Natural killer cell (primary cell): ENCODE data around the gene DHRS13. TPM values are rescaled to one million over a fixed set of nuclear protein-coding genes. Genes with fewer than 3 reads are reported as not detected.
A peak's percentile ranks its signal among the peaks of the same experiment; 100 is the strongest.
"Not testable (repeated sequence)": the region's sequence is repeated elsewhere in the genome, so short reads cannot be mapped to it uniquely, and the experiment has no call there.

ENCODE experiments used
- ATAC-seq, 3 donors: fragments of 150-1000 bp in 2 of 3; fragments of 200-7000 bp in 1 of 3; cut with Tn5 transposase; 1 replicate in 1 of 3; 2 replicates in 2 of 3; pipeline ENCODE4 v1.10.0; 2021; ENCODE audit warnings: mild to moderate bottlenecking in 2 of 3, moderate library complexity in 2 of 3
- DNase-seq, 2 donors: peaks; one replicate each; pipeline versions ENCODE4 v3.0.0 to v3.0.0-alpha.2; 2013 to 2021; ENCODE audit warnings: mixed read lengths in 1 of 2
- H3K27ac ChIP-seq: one replicate; pipeline ENCODE4 v1.5.1; 2013; ENCODE audit warnings: mild to moderate bottlenecking, low read length
- H3K27me3 ChIP-seq: one replicate; pipeline ENCODE4 v1.6.1; 2013; ENCODE audit warnings: low read length; ENCODE audit not compliant: control insufficient read depth, insufficient read depth
- H3K36me3 ChIP-seq: one replicate; pipeline ENCODE4 v1.6.1; 2013; ENCODE audit warnings: low read length; ENCODE audit not compliant: control insufficient read depth, insufficient read depth
- H3K4me1 ChIP-seq: one replicate; pipeline ENCODE4 v1.6.1; 2013; ENCODE audit warnings: low read length; ENCODE audit not compliant: control insufficient read depth, insufficient read depth
- H3K4me3 ChIP-seq: one replicate; pipeline ENCODE4 v1.5.1; 2013; ENCODE audit warnings: low read length
- H3K9me3 ChIP-seq: one replicate; pipeline ENCODE4 v1.6.1; 2013; ENCODE audit warnings: low read length; ENCODE audit not compliant: control insufficient read depth, insufficient read depth
- H3K27ac Mint-ChIP-seq, 2 donors: one replicate each; pipeline ENCODE4 v1.8.0; 2022; ENCODE audit warnings: mild to moderate bottlenecking in 2 of 2, mixed read lengths in 2 of 2, moderate library complexity in 1 of 2
- H3K27me3 Mint-ChIP-seq, 2 donors: one replicate each; pipeline ENCODE4 v1.8.0; 2022; ENCODE audit warnings: low read depth in 2 of 2, mixed read lengths in 2 of 2
- H3K36me3 Mint-ChIP-seq: one replicate; pipeline ENCODE4 v1.8.0; 2022; ENCODE audit warnings: mixed read lengths
- H3K4me1 Mint-ChIP-seq, 2 donors: one replicate each; pipeline ENCODE4 v1.8.0; 2022; ENCODE audit warnings: mixed read lengths in 2 of 2
- H3K4me3 Mint-ChIP-seq: one replicate; pipeline ENCODE4 v1.8.0; 2022; ENCODE audit warnings: mild to moderate bottlenecking, moderate library complexity, mixed read lengths
- H3K9me3 Mint-ChIP-seq, 2 donors: one replicate each; pipeline ENCODE4 v1.8.0; 2022; ENCODE audit warnings: mixed read lengths in 2 of 2
- WGBS: methylation state at CpG from one replicate; pipeline ENCODE4 v1.1.7; 2013; ENCODE audit warnings: missing lambda C conversion rate; ENCODE audit not compliant: insufficient coverage; 5-methylcytosine and 5-hydroxymethylcytosine counted together
- intact Hi-C: fragments of 100-400 bp; cut with micrococcal nuclease; formaldehyde crosslinking; loops from one replicate; pipeline ENCODE4 v1.14.2; 2022
- total RNA-seq, 4 donors: library from RNA; stranded (reverse); fragments of 120-200 nt in 1 of 4; gene quantifications; one replicate each; pipeline versions ENCODE4 v1.2.3 to v1.2.4, GENCODE V29; 2013 to 2022
- TF ChIP-seq, protein P1 (sequence below): fragments of 200-600 bp; IDR thresholded peaks from one replicate; pipeline ENCODE4 v1.8.0; 2022; ENCODE audit warnings: antibody characterized with exemption

Gene DHRS13
- total RNA-seq, 3 donors from 2014 or later (not counting 1 experiment from before 2014, with no cell fraction given) = 22.5 to 27.3 (median 23.2) TPM

DNA sequence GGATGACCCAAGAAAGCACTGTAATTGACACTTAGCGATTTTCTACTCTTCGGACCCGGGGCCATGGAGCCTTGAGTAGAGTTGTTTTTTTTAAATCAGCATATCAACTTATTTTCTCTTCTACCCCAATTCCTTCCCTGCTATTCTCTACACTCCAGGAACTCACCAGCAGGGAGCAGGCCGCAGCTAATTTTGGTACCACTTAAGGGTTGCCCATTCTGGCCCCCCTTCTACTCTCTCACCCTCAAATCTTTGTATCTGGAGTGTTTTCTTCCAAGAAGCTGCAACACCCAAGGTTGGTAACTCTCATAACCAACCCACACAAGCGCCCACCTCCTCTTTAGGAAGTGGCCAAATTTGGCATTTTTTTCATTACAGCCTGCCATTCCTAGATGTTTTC lies 53.6 kb downstream of the DHRS13 start:
- TF ChIP-seq, protein P1, sequence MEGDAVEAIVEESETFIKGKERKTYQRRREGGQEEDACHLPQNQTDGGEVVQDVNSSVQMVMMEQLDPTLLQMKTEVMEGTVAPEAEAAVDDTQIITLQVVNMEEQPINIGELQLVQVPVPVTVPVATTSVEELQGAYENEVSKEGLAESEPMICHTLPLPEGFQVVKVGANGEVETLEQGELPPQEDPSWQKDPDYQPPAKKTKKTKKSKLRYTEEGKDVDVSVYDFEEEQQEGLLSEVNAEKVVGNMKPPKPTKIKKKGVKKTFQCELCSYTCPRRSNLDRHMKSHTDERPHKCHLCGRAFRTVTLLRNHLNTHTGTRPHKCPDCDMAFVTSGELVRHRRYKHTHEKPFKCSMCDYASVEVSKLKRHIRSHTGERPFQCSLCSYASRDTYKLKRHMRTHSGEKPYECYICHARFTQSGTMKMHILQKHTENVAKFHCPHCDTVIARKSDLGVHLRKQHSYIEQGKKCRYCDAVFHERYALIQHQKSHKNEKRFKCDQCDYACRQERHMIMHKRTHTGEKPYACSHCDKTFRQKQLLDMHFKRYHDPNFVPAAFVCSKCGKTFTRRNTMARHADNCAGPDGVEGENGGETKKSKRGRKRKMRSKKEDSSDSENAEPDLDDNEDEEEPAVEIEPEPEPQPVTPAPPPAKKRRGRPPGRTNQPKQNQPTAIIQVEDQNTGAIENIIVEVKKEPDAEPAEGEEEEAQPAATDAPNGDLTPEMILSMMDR = no peak
- no peaks in the 10 kb centered on the region for H3K9me3 Mint-ChIP-seq
- Histone ChIP-seq H3K36me3 (no peaks in the 10 kb centered on the region), H3K9me3 (no peaks in the 10 kb centered on the region), H3K27ac (no peak overlapping the region), H3K4me3 (no peak overlapping the region), H3K27me3 (no peaks in the 10 kb centered on the region), H3K4me1 (peaks cover 3% of the 10 kb centered on the region)
- no peaks in the 10 kb centered on the region for H3K36me3 Mint-ChIP-seq
- ATAC-seq (no peak), DNase-seq (no peak)
- 33% methylated on average over 2 of the region's 5 CpGs for WGBS
- H3K4me3 Mint-ChIP-seq = no peak overlapping the region
- no peaks in the 10 kb centered on the region for H3K27me3 Mint-ChIP-seq
- H3K4me1 Mint-ChIP-seq = peaks cover 1 to 2% of the 10 kb centered on the region in 2 donors
- intact Hi-C loops = loop anchor here (10.0 kb wide), 1 partner anchor 46 kb away; the partner anchor contains the start of gene FLOT2
- no peak overlapping the region for H3K27ac Mint-ChIP-seq

DNA sequence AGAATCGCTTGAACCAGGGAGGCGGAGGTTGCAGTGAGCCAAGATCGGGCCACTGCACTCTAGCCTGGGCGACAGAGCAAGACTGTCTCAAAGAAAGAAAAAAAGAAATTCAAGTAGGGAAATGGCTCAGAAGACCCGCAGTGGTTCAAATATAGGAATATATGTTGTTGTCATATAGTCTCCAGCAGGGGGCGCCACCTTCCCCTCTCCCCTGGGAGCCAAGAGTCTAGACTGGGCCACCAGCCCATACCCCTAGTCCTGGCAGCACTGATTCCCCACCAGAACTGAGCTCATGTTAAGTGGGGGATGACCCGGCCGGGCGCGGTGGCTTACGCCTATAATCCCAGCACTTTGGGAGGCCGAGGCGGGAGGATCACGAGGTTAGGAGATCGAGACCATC lies 54.2 kb downstream of the DHRS13 start:
- H3K36me3 Mint-ChIP-seq, H3K27me3 ChIP-seq, H3K4me3 ChIP-seq, H3K27me3 Mint-ChIP-seq, H3K27ac Mint-ChIP-seq, H3K9me3 ChIP-seq, H3K4me1 ChIP-seq, H3K27ac ChIP-seq, H3K36me3 ChIP-seq, H3K4me1 Mint-ChIP-seq, H3K4me3 Mint-ChIP-seq, H3K9me3 Mint-ChIP-seq: not testable (repeated sequence)
- TF ChIP-seq, protein P1 = peak; percentile 45
- DNase-seq (peak; percentile 44 to 74), ATAC-seq (peak; percentile 65 to 69 (median 65))
- intact Hi-C loops = loop anchor here (10.0 kb wide), 1 partner anchor 46 kb away; the partner anchor contains the start of gene FLOT2
- 87% methylated on average over 15 of the region's 15 CpGs for WGBS

Other genes with a start within 250 kb of the DHRS13 start
- gene SDF2, start 241.2 kb downstream of the DHRS13 start, total RNA-seq = 10 to 100 TPM; 53.0 to 65.3 (median 53.7) TPM
- 100 to 1,000 TPM; 170 to 184 (median 177) TPM for gene SUPT6H, start 240.9 kb downstream of the DHRS13 start, total RNA-seq
- gene PROCA1, start 191.2 kb downstream of the DHRS13 start, total RNA-seq = 1 to 10 TPM; 2.3 to 5.8 (median 3.6) TPM
- gene RAB34, start 185.2 kb downstream of the DHRS13 start, total RNA-seq = 10 to 100 TPM in 1 of 3 donors, 1 to 10 TPM in 2; 3.7 to 12.9 (median 3.8) TPM
- gene RPL23A, start 183.1 kb downstream of the DHRS13 start, total RNA-seq = 1,000 to 10,000 TPM; 1,375 to 1,532 (median 1,498) TPM
- 1 to 10 TPM in 1 of 3 donors, not detected in 2; 1.0 TPM for gene TLCD1, start 176.8 kb downstream of the DHRS13 start, total RNA-seq
- gene NEK8, start 174.3 kb downstream of the DHRS13 start, total RNA-seq = 1 to 10 TPM; 5.9 to 7.4 (median 6.8) TPM
- gene TRAF4, start 159.1 kb downstream of the DHRS13 start, total RNA-seq = 100 to 1,000 TPM in 2 of 3 donors, 10 to 100 TPM in 1; 97.8 to 209 (median 122) TPM
- gene FAM222B, start 60.3 kb downstream of the DHRS13 start, total RNA-seq = 10 to 100 TPM; 16.9 to 26.0 (median 20.0) TPM
- 10 to 100 TPM; 20.9 to 35.2 (median 27.3) TPM for gene ERAL1, start 48.1 kb downstream of the DHRS13 start, total RNA-seq
- 100 to 1,000 TPM; 132 to 152 (median 152) TPM for gene FLOT2, start 5.3 kb downstream of the DHRS13 start, total RNA-seq
- 100 to 1,000 TPM; 163 to 177 (median 171) TPM for gene PHF12, start 48.4 kb upstream of the DHRS13 start, total RNA-seq
- gene SEZ6, start 103.0 kb upstream of the DHRS13 start, total RNA-seq = 1 to 10 TPM in 1 of 3 donors, under 1 TPM in 2; 0.33 to 1.4 (median 0.97) TPM
- 1 to 10 TPM; 3.0 to 5.8 (median 3.4) TPM for gene PIPOX, start 140.1 kb upstream of the DHRS13 start, total RNA-seq